ENCODE results near the gene ITGB8.

- TF ChIP-seq EZH2phosphoT487 (IDR thresholded peaks at IDR 0.05; ENCODE audit: insufficient read depth, low read depth) (no peak), EZH2 (IDR thresholded peaks at IDR 0.05; ENCODE audit: insufficient read depth, poor library complexity, severe bottlenecking) (no peak)
Observed at GRCh38 chr7:20350996-20351692, 20.4 kb downstream of the ITGB8 start.

Data from GM23248 (cell line).